Measurements from ENCODE around the gene ZNF444. TPM values are rescaled to one million over a fixed set of nuclear protein-coding genes. Genes with fewer than 3 reads are reported as not detected.

The ZNF444 gene
- total and polyA plus RNA-seq, 10 donors, result 17.0 to 35.1 (median 22.8) TPM

- intact Hi-C loops (cut with DNase I; ENCODE audit: low total_unique reads), result no loop called here
- H3K9me3 ChIP-seq, result no peaks in the 10 kb centered on the region
- H3K4me1 ChIP-seq, result peaks cover 20 to 33% (median 30%) of the 10 kb centered on the region in 6 donors
- H3K27ac ChIP-seq, result peak overlapping the region in 5 of 8 donors; percentile 6 to 91 (median 33)
- no peak for TF ChIP-seq POLR2A (IDR thresholded peaks at IDR 0.05)
- TF ChIP-seq POLR2AphosphoS5 (IDR thresholded peaks at IDR 0.05), result peak in 1 of 3 donors; percentile 5
- DNase-seq, result no peak
- H3K36me3 ChIP-seq, result peaks cover 0 to 5% (median 0%) of the 10 kb centered on the region in 6 donors
- H3K4me3 ChIP-seq, result no peak overlapping the region
- no peaks in the 10 kb centered on the region for H3K27me3 ChIP-seq (replicated peaks in 1 of 7)
- 87 to 95% (median 89%) methylated on average over 9 to 16 of the region's 16 CpGs for WGBS, 5 donors
Observed at GRCh38 chr19:56123266-56123891, 17.7 kb upstream of the ZNF444 start.

GRCh38 chr19:56124578-56124977 is 16.5 kb upstream of the ZNF444 start:
- no peaks in the 10 kb centered on the region for H3K9me3 ChIP-seq
- H3K27me3 ChIP-seq (replicated peaks in 1 of 7), result no peaks in the 10 kb centered on the region
- H3K4me3 ChIP-seq, result no peak overlapping the region
- intact Hi-C loops (cut with DNase I; ENCODE audit: low total_unique reads), result no loop called here
- no peak for DNase-seq
- H3K27ac ChIP-seq, result no peak overlapping the region
- peaks cover 8 to 21% (median 18%) of the 10 kb centered on the region in 6 donors for H3K4me1 ChIP-seq
- H3K36me3 ChIP-seq, result no peaks in the 10 kb centered on the region
- WGBS, 5 donors, result 79 to 85% (median 83%) methylated on average over 4 of the region's 4 CpGs
- TF ChIP-seq CTCF (IDR thresholded peaks at IDR 0.05 in 8 of 11, conservative IDR thresholded peaks at IDR 0.05 in 3 of 11) (no peak), POLR2A (IDR thresholded peaks at IDR 0.05) (no peak), POLR2AphosphoS5 (IDR thresholded peaks at IDR 0.05) (no peak)

GRCh38 chr19:56125806-56126590 is 15.1 kb upstream of the ZNF444 start:
- Histone ChIP-seq H3K4me3 (no peak overlapping the region), H3K9me3 (no peaks in the 10 kb centered on the region), H3K4me1 (peaks cover 4 to 12% (median 10%) of the 10 kb centered on the region in 6 donors), H3K27ac (no peak overlapping the region), H3K27me3 (replicated peaks in 1 of 7) (no peaks in the 10 kb centered on the region), H3K36me3 (no peaks in the 10 kb centered on the region)
- TF ChIP-seq POLR2A (IDR thresholded peaks at IDR 0.05) (no peak), CTCF (IDR thresholded peaks at IDR 0.05 in 8 of 11, conservative IDR thresholded peaks at IDR 0.05 in 3 of 11) (no peak), POLR2AphosphoS5 (IDR thresholded peaks at IDR 0.05) (no peak)
- 71 to 81% (median 79%) methylated on average over 16 of the region's 16 CpGs for WGBS, 5 donors
- intact Hi-C loops (cut with DNase I; ENCODE audit: low total_unique reads), result no loop called here
- no peak for DNase-seq

GRCh38 chr19:56126983-56127780 is 13.9 kb upstream of the ZNF444 start:
- H3K27me3 ChIP-seq (replicated peaks in 1 of 7), result no peaks in the 10 kb centered on the region
- H3K4me1 ChIP-seq, result peaks cover 0 to 5% (median 2%) of the 10 kb centered on the region in 6 donors
- TF ChIP-seq POLR2AphosphoS5 (IDR thresholded peaks at IDR 0.05), result no peak
- no peak for TF ChIP-seq POLR2A (IDR thresholded peaks at IDR 0.05)
- TF ChIP-seq CTCF (IDR thresholded peaks at IDR 0.05 in 8 of 11, conservative IDR thresholded peaks at IDR 0.05 in 3 of 11), result no peak
- H3K36me3 ChIP-seq, result no peaks in the 10 kb centered on the region
- no peaks in the 10 kb centered on the region for H3K9me3 ChIP-seq
- H3K4me3 ChIP-seq, result no peak overlapping the region
- WGBS, 5 donors, result 80 to 91% (median 85%) methylated on average over 19 of the region's 19 CpGs
- DNase-seq, result no peak
- intact Hi-C loops (cut with DNase I; ENCODE audit: low total_unique reads), result no loop called here
- H3K27ac ChIP-seq, result no peak overlapping the region
